Aortic smooth muscle cell (primary cell): Measurements from ENCODE around the gene SLC7A10. TPM values are rescaled to one million over a fixed set of nuclear protein-coding genes. Genes with fewer than 3 reads are reported as not detected.

ENCODE experiments used
- total RNA-seq: library from RNA; depleted of rRNA; stranded (reverse); fragments of >200 nt; gene quantifications from 2 replicates; pipeline ENCODE4 v1.2.3, GENCODE V29; 2014

The SLC7A10 gene
- total RNA-seq, result not detected in 2 replicates

DNA sequence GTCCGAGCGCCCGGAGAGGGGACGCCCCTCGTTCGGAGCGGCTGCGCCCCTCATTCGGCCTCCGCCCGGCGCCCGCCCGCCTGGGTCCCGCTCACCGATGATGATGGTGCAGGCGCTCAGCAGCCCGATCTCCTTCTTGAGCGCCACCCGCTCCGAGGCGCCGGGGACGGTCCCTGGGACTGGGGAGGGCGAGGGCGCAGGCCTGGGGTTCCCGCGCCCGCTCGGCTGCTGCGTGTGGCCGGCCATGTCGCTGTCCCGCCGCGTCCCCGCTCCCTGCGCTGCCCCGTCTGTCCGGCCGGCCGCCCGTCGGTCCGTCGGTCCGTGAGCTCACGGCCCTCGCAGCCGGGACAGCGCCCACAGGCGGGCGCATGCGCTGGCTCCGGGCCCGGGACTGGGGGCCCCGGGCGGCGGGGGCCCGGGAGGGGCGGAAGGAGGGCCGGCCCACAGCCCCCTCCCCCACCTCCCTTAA, at the start of gene SLC7A10:
TSS of gene SLC7A10 (minus strand) at position 393 of the 469 bp plus-strand sequence. CDS start at position 246, 147 bp downstream.

GRCh38 chr19:33193865-33194362, 31.7 kb downstream of the SLC7A10 start, which contains the start of gene LRP3:
Gene LRP3 (plus strand): TSS chr19:33194330. CDS start chr19:33194786, 456 bp downstream.

Other genes starting within 250 kb of the SLC7A10 start
- 0.56 and 0.66 TPM in 2 replicates for gene RHPN2, start 161.0 kb downstream of the SLC7A10 start, total RNA-seq
- 5.8 and 7.5 TPM in 2 replicates for gene GPATCH1, start 144.7 kb downstream of the SLC7A10 start, total RNA-seq
- not detected in 2 replicates for gene WDR88, start 93.7 kb downstream of the SLC7A10 start, total RNA-seq
- 29.0 and 36.1 TPM in 2 replicates for gene LRP3, start 31.5 kb downstream of the SLC7A10 start, total RNA-seq
- gene CEBPA, start 76.7 kb upstream of the SLC7A10 start, total RNA-seq, result under 0.01 TPM in 1 of 2 replicates, not detected in the other
- 16.0 and 16.6 TPM in 2 replicates for gene CEBPG, start 147.9 kb upstream of the SLC7A10 start, total RNA-seq